IPS DF 19.7 (cell line): Measurements from ENCODE around the gene TOMT.
"Not testable (repeated sequence)": the region's sequence is repeated elsewhere in the genome, so short reads cannot be mapped to it uniquely, and the experiment has no call there.

Source experiments
- DNase-seq: peaks from one replicate; pipeline ENCODE4 v3.0.0-alpha.2; 2013; ENCODE audit warnings: low read depth, low spot score

TOMT gene

GRCh38 chr11:72125956-72126355, 20.2 kb downstream of the TOMT start:
- DNase-seq = no peak

GRCh38 chr11:72127923-72128322, 22.2 kb downstream of the TOMT start:
- DNase-seq = no peak

GRCh38 chr11:72129381-72129780, 23.7 kb downstream of the TOMT start:
- DNase-seq = no peak

GRCh38 chr11:72132646-72133045, 26.9 kb downstream of the TOMT start:
- no peak for DNase-seq

- DNase-seq = not testable (repeated sequence)
Measured at GRCh38 chr11:72135473-72135872, 29.7 kb downstream of the TOMT start, which contains the start of gene FOLR3. Gene FOLR3 (plus strand): TSS chr11:72135725. CDS start chr11:72135953, 228 bp downstream.

- no peak for DNase-seq
Measured at GRCh38 chr11:72135891-72136683, 30.4 kb downstream of the TOMT start.

GRCh38 chr11:72136684-72137262, 31.0 kb downstream of the TOMT start:
- DNase-seq = no peak

- DNase-seq = no peak
Measured at GRCh38 chr11:72138821-72139390, 33.2 kb downstream of the TOMT start.

- no peak for DNase-seq
Measured at GRCh38 chr11:72139500-72139899, 33.8 kb downstream of the TOMT start.

- DNase-seq = no peak
Measured at GRCh38 chr11:72140661-72141060, 34.9 kb downstream of the TOMT start.

- DNase-seq = no peak
Measured at GRCh38 chr11:72141066-72141465, 35.3 kb downstream of the TOMT start.

GRCh38 chr11:72142086-72142485, 36.4 kb downstream of the TOMT start:
- not testable (repeated sequence) for DNase-seq

GRCh38 chr11:72142543-72142942, 36.8 kb downstream of the TOMT start:
- not testable (repeated sequence) for DNase-seq

- no peak for DNase-seq
Measured at GRCh38 chr11:72144807-72145565, 39.3 kb downstream of the TOMT start.

- no peak for DNase-seq
Measured at GRCh38 chr11:72146625-72147024, 40.9 kb downstream of the TOMT start.

GRCh38 chr11:72150882-72151281, 45.2 kb downstream of the TOMT start:
- no peak for DNase-seq

- DNase-seq = not testable (repeated sequence)
Measured at GRCh38 chr11:72153874-72154273, 48.1 kb downstream of the TOMT start.

GRCh38 chr11:72154816-72155215, 49.1 kb downstream of the TOMT start:
- no peak for DNase-seq

GRCh38 chr11:72155751-72156150, 50.0 kb downstream of the TOMT start:
- DNase-seq = no peak

- no peak for DNase-seq
Measured at GRCh38 chr11:72157131-72157530, 51.4 kb downstream of the TOMT start.
